Measurements from ENCODE around the gene ADIPOR2.

The ADIPOR2 gene

DNA sequence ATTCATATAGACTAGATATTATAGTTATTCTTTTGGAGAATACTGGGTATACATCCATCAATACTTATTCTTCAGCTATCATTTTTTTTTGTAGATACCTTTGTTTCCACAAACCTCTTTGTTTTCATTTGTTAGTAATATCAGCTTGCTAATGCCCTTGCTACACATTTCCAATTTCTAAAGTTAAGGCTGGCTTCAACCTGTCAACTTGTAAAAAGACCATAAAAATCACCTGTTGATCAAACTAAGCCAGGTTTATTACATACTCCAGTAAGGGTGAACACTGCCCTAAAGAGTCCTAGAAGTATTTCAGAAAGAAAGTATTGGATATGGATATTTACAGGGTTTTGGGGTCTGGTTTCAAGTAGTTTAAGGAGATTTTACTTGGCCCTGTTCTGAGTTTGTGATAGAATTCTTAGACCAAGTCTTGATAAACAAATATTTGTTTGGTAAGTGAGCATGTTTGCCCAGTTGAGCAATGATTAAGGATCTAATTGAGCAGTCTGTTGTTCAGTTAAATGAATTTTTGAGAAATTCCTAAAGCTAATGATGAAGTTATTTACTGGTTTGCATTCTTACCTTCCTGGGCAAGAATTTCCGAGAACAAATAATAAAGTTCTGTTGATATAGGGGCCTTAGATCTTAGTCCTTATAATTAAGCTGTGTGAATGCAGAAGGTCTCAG, 76.7 kb downstream of the ADIPOR2 start:
- peaks cover 0 to 4% of the 10 kb centered on the region in 2 donors for H3K36me3 ChIP-seq (ENCODE audit: control insufficient read depth in 1 of 2, insufficient read depth in 2 of 2, low read length in 2 of 2)
- peaks cover 0 to 6% of the 10 kb centered on the region in 2 donors for H3K4me1 ChIP-seq (ENCODE audit: control insufficient read depth in 1 of 2, insufficient read depth in 2 of 2, low read length in 2 of 2)
- H3K27ac ChIP-seq (ENCODE audit: low read depth, low read length): no peak overlapping the region
- H3K4me3 ChIP-seq (ENCODE audit: low read depth in 1 of 2, low read length in 2 of 2): no peak overlapping the region
- H3K27me3 ChIP-seq (ENCODE audit: control insufficient read depth in 1 of 2, insufficient read depth in 2 of 2, low read length in 2 of 2): no peaks in the 10 kb centered on the region
- H3K9me3 ChIP-seq (ENCODE audit: control insufficient read depth in 1 of 2, low read length in 2 of 2): no peaks in the 10 kb centered on the region
- H3K9ac ChIP-seq (ENCODE audit: low read depth in 1 of 2, low read length in 2 of 2): no peak overlapping the region

DNA sequence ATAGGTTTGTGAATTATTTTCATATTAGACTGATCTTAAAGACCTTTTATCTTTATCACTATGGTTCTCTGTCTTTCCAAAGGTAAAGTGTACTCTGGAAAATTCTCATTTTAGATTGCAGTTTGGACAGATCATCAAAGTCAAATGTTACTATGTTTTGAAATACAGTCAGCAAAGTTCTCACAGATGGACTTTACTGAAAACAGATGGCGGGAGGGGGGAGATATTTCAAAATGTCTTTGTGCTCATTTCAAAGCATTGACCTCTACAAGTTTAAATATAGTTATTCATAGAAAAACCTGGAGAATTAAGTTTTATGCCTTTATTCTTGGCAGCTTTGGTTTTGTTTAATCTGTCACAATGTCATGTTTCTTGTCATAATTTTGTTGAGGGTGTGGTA, 77.7 kb downstream of the ADIPOR2 start:
- no peaks in the 10 kb centered on the region for H3K27me3 ChIP-seq (ENCODE audit: control insufficient read depth in 1 of 2, insufficient read depth in 2 of 2, low read length in 2 of 2)
- no peak overlapping the region for H3K27ac ChIP-seq (ENCODE audit: low read depth, low read length)
- peaks cover 0 to 6% of the 10 kb centered on the region in 2 donors for H3K4me1 ChIP-seq (ENCODE audit: control insufficient read depth in 1 of 2, insufficient read depth in 2 of 2, low read length in 2 of 2)
- H3K9ac ChIP-seq (ENCODE audit: low read depth in 1 of 2, low read length in 2 of 2): no peak overlapping the region
- H3K36me3 ChIP-seq (ENCODE audit: control insufficient read depth in 1 of 2, insufficient read depth in 2 of 2, low read length in 2 of 2): peaks cover 0 to 10% of the 10 kb centered on the region in 2 donors
- H3K4me3 ChIP-seq (ENCODE audit: low read depth in 1 of 2, low read length in 2 of 2): no peak overlapping the region
- no peaks in the 10 kb centered on the region for H3K9me3 ChIP-seq (ENCODE audit: control insufficient read depth in 1 of 2, low read length in 2 of 2)

DNA sequence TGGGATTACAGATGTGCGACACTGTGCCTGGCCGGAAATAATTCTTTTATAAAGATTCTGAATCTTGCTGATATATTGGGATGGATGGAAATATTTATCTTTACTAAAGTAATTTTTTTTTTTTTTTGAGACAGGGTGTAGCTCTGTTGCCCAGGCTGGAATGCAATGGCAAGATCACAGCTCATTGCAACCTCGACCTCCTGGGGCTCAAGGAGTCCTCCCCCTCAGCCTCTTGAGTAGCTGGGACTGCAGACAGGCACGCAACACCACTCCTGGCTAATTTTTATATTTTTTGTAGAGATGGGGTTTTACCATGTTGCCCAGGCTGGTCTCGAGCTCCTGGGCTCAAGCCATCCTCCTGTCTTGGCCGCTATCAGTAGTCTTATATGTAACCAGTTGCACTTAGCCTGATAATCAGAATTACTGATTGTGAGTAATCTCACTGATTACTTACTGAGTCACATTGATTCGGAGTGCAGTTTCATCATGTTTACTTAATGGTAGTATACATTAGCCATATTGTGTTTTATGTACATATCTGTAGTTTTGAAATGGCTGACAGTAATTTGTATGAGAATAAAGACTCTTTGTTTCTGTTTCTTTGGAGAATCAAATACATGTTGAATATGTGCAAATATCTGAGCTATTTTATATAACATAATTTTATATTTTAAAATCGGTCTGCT, 79.1 kb downstream of the ADIPOR2 start:
- no peaks in the 10 kb centered on the region for H3K27me3 ChIP-seq (ENCODE audit: control insufficient read depth in 1 of 2, insufficient read depth in 2 of 2, low read length in 2 of 2)
- H3K27ac ChIP-seq (ENCODE audit: low read depth, low read length): no peak overlapping the region
- H3K9me3 ChIP-seq (ENCODE audit: control insufficient read depth in 1 of 2, low read length in 2 of 2): no peaks in the 10 kb centered on the region
- no peak overlapping the region for H3K4me3 ChIP-seq (ENCODE audit: low read depth in 1 of 2, low read length in 2 of 2)
- H3K9ac ChIP-seq (ENCODE audit: low read depth in 1 of 2, low read length in 2 of 2): no peak overlapping the region
- H3K4me1 ChIP-seq (ENCODE audit: control insufficient read depth in 1 of 2, insufficient read depth in 2 of 2, low read length in 2 of 2): peaks cover 0 to 6% of the 10 kb centered on the region in 2 donors
- peaks cover 0 to 13% of the 10 kb centered on the region in 2 donors for H3K36me3 ChIP-seq (ENCODE audit: control insufficient read depth in 1 of 2, insufficient read depth in 2 of 2, low read length in 2 of 2)

DNA sequence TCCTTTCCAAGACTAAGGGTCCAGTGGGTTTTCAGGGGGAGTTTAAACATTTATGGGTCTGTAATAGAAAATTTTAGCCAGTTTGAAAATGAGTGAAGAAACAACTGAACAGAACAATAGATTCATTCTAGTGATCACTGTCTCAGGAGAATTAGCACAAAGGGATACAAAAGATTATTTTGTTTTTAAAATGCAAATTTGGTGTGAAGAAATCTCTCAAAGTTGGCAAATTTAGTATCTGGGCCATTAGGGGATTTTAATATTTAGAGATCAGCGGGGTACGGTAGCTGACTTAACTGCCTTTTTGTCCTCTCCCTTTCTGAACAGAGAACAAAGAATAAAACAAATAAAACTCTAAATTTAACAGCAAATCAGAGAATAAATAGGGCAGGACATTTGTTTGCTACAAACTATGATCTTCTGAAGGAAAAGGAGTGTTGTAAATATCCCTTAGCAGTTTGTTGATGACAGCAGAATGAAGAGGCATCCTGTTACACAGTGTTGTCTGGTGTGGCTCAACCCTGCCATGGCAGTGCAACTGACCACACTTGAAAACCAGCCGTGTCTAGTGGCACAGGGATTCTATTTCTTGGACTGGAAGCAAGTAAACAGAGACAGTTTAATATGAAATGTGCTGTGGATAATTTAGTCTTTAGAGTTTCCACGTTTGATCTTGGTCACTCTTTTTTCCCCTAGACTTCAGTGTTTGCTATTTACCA, 83.2 kb downstream of the ADIPOR2 start:
- Histone ChIP-seq H3K27me3 (ENCODE audit: control insufficient read depth in 1 of 2, insufficient read depth in 2 of 2, low read length in 2 of 2) (no peaks in the 10 kb centered on the region), H3K4me1 (ENCODE audit: control insufficient read depth in 1 of 2, insufficient read depth in 2 of 2, low read length in 2 of 2) (no peaks in the 10 kb centered on the region), H3K27ac (ENCODE audit: low read depth, low read length) (no peak overlapping the region), H3K9me3 (ENCODE audit: control insufficient read depth in 1 of 2, low read length in 2 of 2) (no peaks in the 10 kb centered on the region), H3K4me3 (ENCODE audit: low read depth in 1 of 2, low read length in 2 of 2) (no peak overlapping the region), H3K9ac (ENCODE audit: low read depth in 1 of 2, low read length in 2 of 2) (no peak overlapping the region), H3K36me3 (ENCODE audit: control insufficient read depth in 1 of 2, insufficient read depth in 2 of 2, low read length in 2 of 2) (peaks cover 0 to 24% of the 10 kb centered on the region in 2 donors)

DNA sequence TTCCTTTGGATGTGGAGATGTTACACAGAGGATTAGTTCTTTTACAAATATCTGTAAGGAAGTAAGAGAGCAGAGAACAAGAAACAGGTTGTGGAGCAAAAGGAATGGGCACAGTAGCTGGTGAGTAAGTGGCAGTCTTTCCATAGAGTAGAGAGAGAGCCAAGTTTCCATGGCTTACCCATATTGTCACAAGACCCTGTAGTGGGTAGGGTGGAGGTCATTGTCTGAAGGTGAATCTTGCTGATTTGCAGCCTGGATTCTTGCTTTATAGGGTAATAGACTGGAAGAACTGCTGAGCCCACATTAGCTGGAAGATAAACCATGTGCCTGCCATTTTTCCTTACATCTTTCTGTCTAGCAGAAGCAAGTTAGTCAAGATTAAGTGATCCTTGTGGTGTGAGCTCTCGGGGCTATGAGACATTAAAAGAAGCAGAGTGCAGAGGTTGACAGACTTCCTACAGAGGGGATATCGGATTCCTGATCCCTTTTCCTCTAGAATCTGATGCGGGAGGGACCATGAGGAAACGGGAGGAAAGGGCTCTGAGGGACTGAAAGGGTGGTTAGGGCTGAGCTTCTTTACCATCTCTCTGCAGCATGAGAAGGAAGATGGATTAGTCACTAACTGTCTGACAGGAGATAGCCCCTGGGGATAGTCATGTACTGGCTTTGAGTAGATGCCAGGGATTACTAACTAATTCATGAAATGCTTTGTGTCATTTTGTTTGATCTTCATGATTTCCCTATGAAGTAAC, 85.5 kb downstream of the ADIPOR2 start:
- no peaks in the 10 kb centered on the region for H3K27me3 ChIP-seq (ENCODE audit: control insufficient read depth in 1 of 2, insufficient read depth in 2 of 2, low read length in 2 of 2)
- no peak overlapping the region for H3K9ac ChIP-seq (ENCODE audit: low read depth in 1 of 2, low read length in 2 of 2)
- no peaks in the 10 kb centered on the region for H3K4me1 ChIP-seq (ENCODE audit: control insufficient read depth in 1 of 2, insufficient read depth in 2 of 2, low read length in 2 of 2)
- peaks cover 3 to 33% of the 10 kb centered on the region in 2 donors for H3K36me3 ChIP-seq (ENCODE audit: control insufficient read depth in 1 of 2, insufficient read depth in 2 of 2, low read length in 2 of 2)
- no peak overlapping the region for H3K4me3 ChIP-seq (ENCODE audit: low read depth in 1 of 2, low read length in 2 of 2)
- no peaks in the 10 kb centered on the region for H3K9me3 ChIP-seq (ENCODE audit: control insufficient read depth in 1 of 2, low read length in 2 of 2)
- H3K27ac ChIP-seq (ENCODE audit: low read depth, low read length): no peak overlapping the region

DNA sequence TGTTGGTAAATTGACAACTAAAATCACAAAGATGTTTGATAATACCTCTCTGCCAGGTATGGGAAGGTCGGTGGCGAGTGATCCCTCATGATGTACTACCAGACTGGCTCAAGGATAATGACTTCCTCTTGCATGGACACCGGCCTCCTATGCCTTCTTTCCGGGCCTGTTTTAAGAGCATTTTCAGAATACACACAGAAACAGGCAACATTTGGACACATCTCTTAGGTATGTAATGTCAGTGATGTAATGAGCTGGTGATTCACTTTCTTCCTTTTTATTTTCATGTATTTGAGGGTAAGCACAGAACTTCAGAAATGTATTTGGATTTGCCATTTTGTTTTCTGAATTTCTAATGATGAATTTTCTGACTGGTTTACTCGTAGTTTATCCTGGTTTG, 86.9 kb downstream of the ADIPOR2 start:
- H3K9me3 ChIP-seq (ENCODE audit: control insufficient read depth in 1 of 2, low read length in 2 of 2): no peaks in the 10 kb centered on the region
- H3K27me3 ChIP-seq (ENCODE audit: control insufficient read depth in 1 of 2, insufficient read depth in 2 of 2, low read length in 2 of 2): no peaks in the 10 kb centered on the region
- no peak overlapping the region for H3K27ac ChIP-seq (ENCODE audit: low read depth, low read length)
- H3K9ac ChIP-seq (ENCODE audit: low read depth in 1 of 2, low read length in 2 of 2): no peak overlapping the region
- H3K4me3 ChIP-seq (ENCODE audit: low read depth in 1 of 2, low read length in 2 of 2): no peak overlapping the region
- H3K36me3 ChIP-seq (ENCODE audit: control insufficient read depth in 1 of 2, insufficient read depth in 2 of 2, low read length in 2 of 2): peaks cover 9 to 41% of the 10 kb centered on the region in 2 donors
- no peaks in the 10 kb centered on the region for H3K4me1 ChIP-seq (ENCODE audit: control insufficient read depth in 1 of 2, insufficient read depth in 2 of 2, low read length in 2 of 2)

DNA sequence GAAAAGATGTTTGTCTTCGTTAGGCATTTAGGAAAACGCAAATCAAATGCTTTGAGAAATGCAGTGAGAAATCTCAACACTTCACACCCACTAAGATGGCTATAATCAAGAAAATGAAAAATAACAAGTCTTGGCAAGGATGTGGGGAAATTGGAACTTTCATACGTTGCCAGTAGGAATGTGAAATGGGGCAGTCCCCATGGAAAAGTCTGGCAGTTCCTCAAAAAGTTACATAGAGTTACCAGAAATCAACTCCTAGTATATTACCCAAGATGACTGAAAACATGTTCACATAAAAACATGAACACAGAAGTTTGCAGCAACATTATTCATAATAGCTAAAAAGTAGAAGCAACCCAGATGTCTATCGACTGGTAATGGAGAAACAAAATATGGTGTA, 88.0 kb downstream of the ADIPOR2 start:
- Histone ChIP-seq H3K9ac (ENCODE audit: low read depth in 1 of 2, low read length in 2 of 2) (no peak overlapping the region), H3K9me3 (ENCODE audit: control insufficient read depth in 1 of 2, low read length in 2 of 2) (no peaks in the 10 kb centered on the region), H3K36me3 (ENCODE audit: control insufficient read depth in 1 of 2, insufficient read depth in 2 of 2, low read length in 2 of 2) (peaks cover 11 to 42% of the 10 kb centered on the region in 2 donors), H3K4me1 (ENCODE audit: control insufficient read depth in 1 of 2, insufficient read depth in 2 of 2, low read length in 2 of 2) (no peaks in the 10 kb centered on the region), H3K27me3 (ENCODE audit: control insufficient read depth in 1 of 2, insufficient read depth in 2 of 2, low read length in 2 of 2) (no peaks in the 10 kb centered on the region), H3K4me3 (ENCODE audit: low read depth in 1 of 2, low read length in 2 of 2) (no peak overlapping the region), H3K27ac (ENCODE audit: low read depth, low read length) (no peak overlapping the region)

DNA sequence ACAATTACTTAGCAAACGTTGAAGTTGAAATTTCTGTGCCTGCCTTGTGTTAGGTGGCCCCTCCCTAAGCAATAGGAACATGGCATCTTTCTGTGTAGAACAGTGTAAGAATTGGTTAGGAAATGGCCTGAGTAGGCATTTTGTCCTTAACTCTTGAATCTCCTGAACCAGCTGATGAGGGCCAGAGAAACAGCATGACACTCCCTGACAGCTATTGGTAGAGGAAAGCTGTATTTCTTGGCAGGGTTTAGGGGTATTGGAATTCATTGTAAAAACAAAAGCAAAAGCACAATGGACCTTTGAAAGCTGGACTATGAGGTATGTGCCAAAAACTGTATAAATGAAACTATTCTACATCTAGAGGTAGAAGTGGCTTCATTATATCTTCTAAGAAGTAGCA, 88.9 kb downstream of the ADIPOR2 start:
- Histone ChIP-seq H3K27me3 (ENCODE audit: control insufficient read depth in 1 of 2, insufficient read depth in 2 of 2, low read length in 2 of 2) (no peaks in the 10 kb centered on the region), H3K36me3 (ENCODE audit: control insufficient read depth in 1 of 2, insufficient read depth in 2 of 2, low read length in 2 of 2) (peaks cover 15 to 44% of the 10 kb centered on the region in 2 donors), H3K9me3 (ENCODE audit: control insufficient read depth in 1 of 2, low read length in 2 of 2) (no peaks in the 10 kb centered on the region), H3K9ac (ENCODE audit: low read depth in 1 of 2, low read length in 2 of 2) (no peak overlapping the region), H3K4me1 (ENCODE audit: control insufficient read depth in 1 of 2, insufficient read depth in 2 of 2, low read length in 2 of 2) (no peaks in the 10 kb centered on the region), H3K4me3 (ENCODE audit: low read depth in 1 of 2, low read length in 2 of 2) (no peak overlapping the region), H3K27ac (ENCODE audit: low read depth, low read length) (no peak overlapping the region)

DNA sequence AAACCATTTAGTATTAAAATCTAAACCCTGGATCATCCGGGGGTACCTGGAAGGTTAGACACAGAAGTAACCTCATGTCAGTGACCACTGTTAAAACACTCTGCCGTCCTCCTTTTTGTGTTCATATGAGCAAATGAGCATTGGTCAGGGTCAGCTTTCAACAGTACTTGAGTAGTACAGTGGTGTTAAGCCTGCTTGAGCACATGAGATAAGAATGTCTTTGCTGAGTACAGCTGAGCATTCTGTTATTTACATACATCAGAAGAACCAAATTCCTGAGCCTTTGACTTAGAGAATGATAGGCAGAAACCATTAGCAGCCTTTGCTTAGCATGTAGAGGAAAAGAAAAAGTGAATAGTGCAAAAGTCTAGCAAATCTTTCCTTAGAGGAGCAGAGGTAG, 90.9 kb downstream of the ADIPOR2 start:
- H3K9ac ChIP-seq (ENCODE audit: low read depth in 1 of 2, low read length in 2 of 2): no peak overlapping the region
- H3K36me3 ChIP-seq (ENCODE audit: control insufficient read depth in 1 of 2, insufficient read depth in 2 of 2, low read length in 2 of 2): peaks cover 23 to 63% of the 10 kb centered on the region in 2 donors
- H3K9me3 ChIP-seq (ENCODE audit: control insufficient read depth in 1 of 2, low read length in 2 of 2): no peaks in the 10 kb centered on the region
- H3K4me3 ChIP-seq (ENCODE audit: low read depth in 1 of 2, low read length in 2 of 2): no peak overlapping the region
- H3K4me1 ChIP-seq (ENCODE audit: control insufficient read depth in 1 of 2, insufficient read depth in 2 of 2, low read length in 2 of 2): no peaks in the 10 kb centered on the region
- H3K27ac ChIP-seq (ENCODE audit: low read depth, low read length): no peak overlapping the region
- H3K27me3 ChIP-seq (ENCODE audit: control insufficient read depth in 1 of 2, insufficient read depth in 2 of 2, low read length in 2 of 2): no peaks in the 10 kb centered on the region

All from duodenal mucosa (tissue), 2 donors.